Heart left ventricle (tissue), 16 donors: ENCODE results near the gene CEP250. TPM values are rescaled to one million over a fixed set of nuclear protein-coding genes. Genes with fewer than 3 reads are reported as not detected.

ENCODE experiments used
- ATAC-seq, 4 donors: fragments of 200-7000 bp; cut with Tn5 transposase; one replicate each; pipeline ENCODE4 v1.9.1; 2020 to 2022; ENCODE audit warnings: moderate library complexity in 4 of 4, mild to moderate bottlenecking in 3 of 4, moderate number of reproducible peaks in 1 of 4
- DNase-seq, 5 donors: peaks; one replicate each; pipeline ENCODE4 v3.0.0-alpha.2; 2020
- H3K27ac ChIP-seq, 12 donors: fragments of 200-600 bp; sonication (generic) in 4 of 12; one replicate each; pipeline versions ENCODE4 v1.5.0 to v1.8.0; 2016 to 2022; ENCODE audit warnings: mild to moderate bottlenecking in 2 of 12
- H3K27me3 ChIP-seq, 9 donors: fragments of 200-600 bp; sonication (generic) in 2 of 9; one replicate each; pipeline versions ENCODE4 v1.5.1 to v1.8.0; 2016 to 2022; ENCODE audit warnings: mild to moderate bottlenecking in 3 of 9
- H3K36me3 ChIP-seq, 9 donors: fragments of 200-600 bp; sonication (generic) in 2 of 9; one replicate each; pipeline versions ENCODE4 v1.5.0 to v1.8.0; 2018 to 2022; ENCODE audit warnings: mild to moderate bottlenecking in 2 of 9
- H3K4me1 ChIP-seq, 12 donors: fragments of 200-600 bp; sonication (generic) in 4 of 12; one replicate each; pipeline versions ENCODE4 v1.5.0 to v1.8.0; 2016 to 2022; ENCODE audit warnings: mild to moderate bottlenecking in 3 of 12
- H3K4me3 ChIP-seq, 12 donors: fragments of 200-600 bp; sonication (generic) in 4 of 12; one replicate each; pipeline versions ENCODE4 v1.5.0 to v1.8.0; 2017 to 2022; ENCODE audit warnings: mild to moderate bottlenecking in 9 of 12, moderate library complexity in 4 of 12
- H3K9me3 ChIP-seq, 12 donors: fragments of 200-600 bp; sonication (generic) in 4 of 12; one replicate each; pipeline versions ENCODE4 v1.5.0 to v1.8.0; 2016 to 2022; ENCODE audit warnings: mild to moderate bottlenecking in 1 of 12
- POLR2A ChIP-seq, 2 donors: fragments of 450-650 bp; IDR thresholded peaks; one replicate each; pipeline ENCODE4 v1.6.1; 2017; ENCODE audit warnings: antibody characterized with exemption in 2 of 2, mild to moderate bottlenecking in 2 of 2, moderate library complexity in 2 of 2
- WGBS, 4 donors: extraction: QIAGEN DNeasy Blood & Tissue Kit in 2 of 4; methylation state at CpG; one replicate each; pipeline versions ENCODE4 v1.1.5 to v1.1.7; 2013 to 2018; 5-methylcytosine and 5-hydroxymethylcytosine counted together
- intact Hi-C, 10 donors: fragments of 100-400 bp; cut with DNase I; formaldehyde crosslinking; loops; one replicate each; pipeline versions ENCODE4 v1.11.1 to v1.14.2; 2022
- polyA plus RNA-seq, 2 donors: library from polyadenylated mRNA; stranded (reverse); fragments of 200-250 nt; gene quantifications; one replicate each; pipeline ENCODE4 v1.2.3, GENCODE V29; 2013
- total RNA-seq, 9 donors: library from RNA; depleted of rRNA in 2 of 9; stranded (reverse); fragments of >200 nt in 2 of 9; fragmentation: NEBNext Ultra II Directional in 3 of 9; extraction: Animal tissue kit (Norgen Biotek cat#: 25700) in 3 of 9; gene quantifications; one replicate each; pipeline versions ENCODE4 v1.1.0 to v1.2.4, GENCODE V29; 2016 to 2023
- TF ChIP-seq, protein P1 (sequence below), 12 donors: fragments of 200-600 bp; sonication (generic) in 4 of 12; IDR thresholded peaks; one replicate each; pipeline versions ENCODE4 v1.5.0 to v1.8.0; 2018 to 2022; ENCODE audit warnings: antibody characterized with exemption in 12 of 12, mild to moderate bottlenecking in 5 of 12
- donor health status: ischemic (EF 13 %, LVEDD 7.1; RV severe dilation, severe dysfunction).
- donor health status: healthy with polysubstance abuse.
- donor health status: DM: no; HTN: yes; CAD: no.
- donor health status: DM: no; HTN: no; CAD: no.
- donor health status: ischemic (EF 25% LVEDD 6.9; RV normal size, moderate dysfunction).
- donor health status: ischemic (EF 25% LVEDD 5.7; RV mildly dilated, moderate dysfunction).
- donor health status: healthy.
- donor health status: DM: yes; HTN: yes; CAD: no.
- donor health status: ischemic (EF 35%, LVEDD 5.7; RV mildly dilated, moderate dysfunction).
- donor health status: nonischemic (EF 11% LVEDD 7.7; RV severe dilation, severe dysfunction).
- donor health status: DM: yes; HTN: yes; CAD: no.
- donor health status: PGD.
- donor health status: ischemic (EF 29% LVEDD 5.4; RV normal size, mild dysfunction).
- donor health status: nonischemic (EF 23%, LVEDD 6.1; RV moderate dilation, normal function).

The CEP250 gene
- total and polyA plus RNA-seq, 11 donors, result 11.4 to 21.4 (median 14.9) TPM

DNA sequence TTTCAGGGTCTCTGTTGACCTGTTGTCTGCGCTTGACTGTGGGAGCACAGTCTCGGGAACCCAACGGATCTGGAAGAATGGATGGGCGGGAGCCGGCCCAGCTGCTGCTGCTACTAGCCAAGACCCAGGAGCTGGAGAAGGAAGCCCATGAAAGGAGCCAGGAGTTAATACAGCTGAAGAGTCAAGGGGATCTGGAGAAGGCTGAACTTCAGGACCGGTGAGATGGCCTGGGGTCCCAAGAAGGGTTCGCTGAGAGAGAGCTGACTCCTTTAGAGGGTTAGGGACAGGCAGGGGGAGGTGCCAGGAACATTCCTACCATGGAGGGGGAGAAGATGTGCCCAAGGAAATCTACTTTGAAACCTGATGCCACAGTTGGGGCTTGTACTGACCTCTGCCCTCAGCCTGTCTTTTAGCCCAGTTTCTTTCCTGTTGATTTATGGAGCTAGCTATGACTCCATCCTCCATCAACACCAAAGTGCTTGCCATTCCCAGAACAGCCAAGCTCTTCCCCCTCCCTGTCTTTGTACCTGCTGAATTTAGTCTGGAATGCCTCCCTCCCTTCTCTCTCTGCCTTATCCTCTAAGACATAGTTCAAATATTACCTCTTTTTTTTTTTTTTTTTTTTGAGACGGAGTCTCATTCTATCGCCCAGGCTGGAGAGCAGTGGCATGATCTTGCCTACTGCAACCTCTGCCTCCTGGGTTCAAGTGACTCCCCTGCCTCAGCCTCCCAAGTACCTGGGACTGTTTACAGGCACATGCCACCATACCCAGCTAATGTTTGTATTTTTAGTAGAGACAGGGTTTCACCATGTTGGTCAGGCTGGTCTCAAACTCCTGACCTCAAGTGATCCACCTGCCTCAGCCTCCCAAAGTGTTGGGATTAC is 12.2 kb downstream of the CEP250 start:
- peak in 1 of 4 donors; percentile 63 for ATAC-seq
- Histone ChIP-seq H3K27me3 (no peaks in the 10 kb centered on the region), H3K36me3 (peaks cover 0 to 92% (median 62%) of the 10 kb centered on the region in 9 donors), H3K9me3 (no peaks in the 10 kb centered on the region), H3K4me1 (peaks cover 0 to 6% (median 0%) of the 10 kb centered on the region in 12 donors), H3K27ac (peak overlapping the region in 1 of 12 donors; percentile 35), H3K4me3 (no peak overlapping the region)
- 83 to 94% (median 89%) methylated on average over 9 of the region's 9 CpGs for WGBS, 4 donors
- intact Hi-C loops, result loop anchor here in 4 of 10 donors (10.0 kb wide), 3 partner anchors 147 to 417 kb away; partner anchors contain the start of gene SPAG4 (in 1 of the 4)
- no peak for DNase-seq
- TF ChIP-seq POLR2A (IDR thresholded peaks at IDR 0.05), result no peak
- TF ChIP-seq, protein P1, sequence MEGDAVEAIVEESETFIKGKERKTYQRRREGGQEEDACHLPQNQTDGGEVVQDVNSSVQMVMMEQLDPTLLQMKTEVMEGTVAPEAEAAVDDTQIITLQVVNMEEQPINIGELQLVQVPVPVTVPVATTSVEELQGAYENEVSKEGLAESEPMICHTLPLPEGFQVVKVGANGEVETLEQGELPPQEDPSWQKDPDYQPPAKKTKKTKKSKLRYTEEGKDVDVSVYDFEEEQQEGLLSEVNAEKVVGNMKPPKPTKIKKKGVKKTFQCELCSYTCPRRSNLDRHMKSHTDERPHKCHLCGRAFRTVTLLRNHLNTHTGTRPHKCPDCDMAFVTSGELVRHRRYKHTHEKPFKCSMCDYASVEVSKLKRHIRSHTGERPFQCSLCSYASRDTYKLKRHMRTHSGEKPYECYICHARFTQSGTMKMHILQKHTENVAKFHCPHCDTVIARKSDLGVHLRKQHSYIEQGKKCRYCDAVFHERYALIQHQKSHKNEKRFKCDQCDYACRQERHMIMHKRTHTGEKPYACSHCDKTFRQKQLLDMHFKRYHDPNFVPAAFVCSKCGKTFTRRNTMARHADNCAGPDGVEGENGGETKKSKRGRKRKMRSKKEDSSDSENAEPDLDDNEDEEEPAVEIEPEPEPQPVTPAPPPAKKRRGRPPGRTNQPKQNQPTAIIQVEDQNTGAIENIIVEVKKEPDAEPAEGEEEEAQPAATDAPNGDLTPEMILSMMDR (IDR thresholded peaks at IDR 0.05), result no peak

DNA sequence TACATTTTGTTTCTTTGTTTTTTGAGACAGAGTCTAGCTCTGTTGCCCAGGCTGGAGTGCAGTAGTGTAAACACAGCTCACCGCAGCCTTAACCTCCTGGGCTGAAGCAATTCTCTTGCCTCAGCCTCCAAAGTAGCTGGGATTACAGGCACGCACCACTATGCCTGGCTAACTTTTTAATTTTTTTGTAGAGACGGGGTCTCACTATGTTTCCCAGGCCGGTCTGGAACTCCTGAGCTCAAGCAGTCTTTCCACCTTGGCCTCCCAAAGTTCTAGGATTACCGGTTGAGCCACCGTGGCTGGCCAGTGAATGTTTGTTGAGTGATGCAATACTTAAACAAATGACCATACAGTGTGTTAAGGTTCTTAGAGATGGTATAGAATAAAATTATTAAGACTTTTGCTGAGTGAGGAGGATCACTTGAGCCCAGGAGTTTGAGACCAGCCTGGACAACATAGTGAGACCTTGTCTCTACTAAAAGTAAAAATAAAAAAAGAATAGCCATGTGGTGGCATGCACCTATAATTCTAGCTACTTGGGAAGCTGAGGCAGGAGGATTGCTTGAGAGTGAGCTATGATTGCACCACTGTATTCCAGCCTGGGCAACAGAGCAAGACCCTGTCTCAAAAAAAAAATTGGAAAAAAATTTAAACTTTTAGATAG is 13.4 kb downstream of the CEP250 start:
- Histone ChIP-seq H3K9me3 (no peaks in the 10 kb centered on the region), H3K27ac (no peak overlapping the region), H3K4me3 (no peak overlapping the region), H3K27me3 (no peaks in the 10 kb centered on the region), H3K36me3 (peaks cover 4 to 95% (median 70%) of the 10 kb centered on the region in 9 donors), H3K4me1 (peaks cover 0 to 6% (median 0%) of the 10 kb centered on the region in 12 donors)
- DNase-seq (no peak), ATAC-seq (no peak)
- no peak for TF ChIP-seq POLR2A (IDR thresholded peaks at IDR 0.05)
- TF ChIP-seq, protein P1 (IDR thresholded peaks at IDR 0.05), result no peak
- intact Hi-C loops, result loop anchor here in 4 of 10 donors (10.0 kb wide), 3 partner anchors 146 to 416 kb away; partner anchors contain the start of gene SPAG4 (in 1 of the 4)
- WGBS, 4 donors, result 77 to 80% (median 78%) methylated on average over 6 of the region's 6 CpGs

DNA sequence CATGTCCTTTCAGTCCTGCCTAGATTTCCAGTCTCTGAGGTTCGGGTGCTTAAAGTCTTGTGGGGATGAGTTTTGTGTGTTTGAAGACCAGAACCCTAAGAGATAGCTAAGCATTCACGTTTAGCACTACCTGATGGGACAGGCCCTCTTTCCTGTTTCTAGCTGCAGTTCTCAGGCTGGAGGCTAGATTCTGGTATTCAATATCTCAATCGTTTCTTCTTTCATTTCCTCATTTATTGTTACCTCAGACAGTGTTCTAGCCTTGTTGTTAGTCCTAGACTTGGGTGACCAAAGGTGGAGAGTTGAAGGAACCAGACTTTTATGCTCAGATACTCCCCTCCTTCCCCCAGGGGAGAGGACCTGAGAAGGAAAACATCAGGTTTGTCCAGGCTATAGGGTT is 16.8 kb downstream of the CEP250 start:
- WGBS, 4 donors, result 83 to 93% (median 87%) methylated on average over 3 of the region's 3 CpGs
- H3K27me3 ChIP-seq, result no peaks in the 10 kb centered on the region
- ATAC-seq (no peak), DNase-seq (no peak)
- H3K4me1 ChIP-seq, result peaks cover 0 to 3% (median 0%) of the 10 kb centered on the region in 12 donors
- H3K36me3 ChIP-seq, result peaks cover 6 to 100% (median 89%) of the 10 kb centered on the region in 9 donors
- no peaks in the 10 kb centered on the region for H3K9me3 ChIP-seq
- H3K27ac ChIP-seq, result no peak overlapping the region
- intact Hi-C loops, result no loop called here
- TF ChIP-seq, protein P1 (IDR thresholded peaks at IDR 0.05), result no peak
- TF ChIP-seq POLR2A (IDR thresholded peaks at IDR 0.05), result no peak
- H3K4me3 ChIP-seq, result no peak overlapping the region

DNA sequence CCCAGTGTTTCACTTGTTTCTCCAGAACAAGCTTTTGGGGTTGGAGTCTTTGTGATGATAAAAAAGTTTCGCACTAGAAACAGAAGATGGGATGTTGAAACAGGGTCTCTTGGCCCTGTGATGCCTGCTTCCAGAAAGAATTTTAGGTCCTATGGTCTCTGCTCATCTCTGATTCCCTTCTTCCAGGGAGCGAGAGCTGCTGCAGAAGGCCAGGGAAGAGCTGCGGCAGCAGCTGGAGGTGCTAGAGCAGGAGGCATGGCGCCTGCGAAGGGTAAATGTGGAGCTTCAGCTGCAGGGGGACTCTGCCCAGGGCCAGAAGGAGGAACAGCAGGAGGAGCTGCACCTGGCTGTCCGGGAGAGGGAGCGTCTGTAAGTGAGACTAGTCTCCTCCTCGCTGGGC is 18.3 kb downstream of the CEP250 start:
- H3K27ac ChIP-seq, result no peak overlapping the region
- DNase-seq, result no peak
- no peak for ATAC-seq
- H3K4me3 ChIP-seq, result no peak overlapping the region
- WGBS, 4 donors, result 84 to 94% (median 88%) methylated on average over 8 of the region's 8 CpGs
- H3K27me3 ChIP-seq, result no peaks in the 10 kb centered on the region
- TF ChIP-seq, protein P1 (IDR thresholded peaks at IDR 0.05), result no peak
- TF ChIP-seq POLR2A (IDR thresholded peaks at IDR 0.05), result no peak
- peaks cover 6 to 100% (median 93%) of the 10 kb centered on the region in 9 donors for H3K36me3 ChIP-seq
- H3K4me1 ChIP-seq, result no peaks in the 10 kb centered on the region
- intact Hi-C loops, result no loop called here
- H3K9me3 ChIP-seq, result no peaks in the 10 kb centered on the region
